GM21526 (cell line): ENCODE data around the gene FERMT3.
"Not testable (repeated sequence)": the region's sequence is repeated elsewhere in the genome, so short reads cannot be mapped to it uniquely, and the experiment has no call there.

ENCODE experiments used
- ATAC-seq: cut with Tn5 transposase; IDR thresholded peaks from one replicate; pipeline ENCODE4 v1.9.1; 2021; ENCODE audit warnings: moderate library complexity; ENCODE audit not compliant: unreplicated experiment, low FRiP score

The FERMT3 gene

DNA sequence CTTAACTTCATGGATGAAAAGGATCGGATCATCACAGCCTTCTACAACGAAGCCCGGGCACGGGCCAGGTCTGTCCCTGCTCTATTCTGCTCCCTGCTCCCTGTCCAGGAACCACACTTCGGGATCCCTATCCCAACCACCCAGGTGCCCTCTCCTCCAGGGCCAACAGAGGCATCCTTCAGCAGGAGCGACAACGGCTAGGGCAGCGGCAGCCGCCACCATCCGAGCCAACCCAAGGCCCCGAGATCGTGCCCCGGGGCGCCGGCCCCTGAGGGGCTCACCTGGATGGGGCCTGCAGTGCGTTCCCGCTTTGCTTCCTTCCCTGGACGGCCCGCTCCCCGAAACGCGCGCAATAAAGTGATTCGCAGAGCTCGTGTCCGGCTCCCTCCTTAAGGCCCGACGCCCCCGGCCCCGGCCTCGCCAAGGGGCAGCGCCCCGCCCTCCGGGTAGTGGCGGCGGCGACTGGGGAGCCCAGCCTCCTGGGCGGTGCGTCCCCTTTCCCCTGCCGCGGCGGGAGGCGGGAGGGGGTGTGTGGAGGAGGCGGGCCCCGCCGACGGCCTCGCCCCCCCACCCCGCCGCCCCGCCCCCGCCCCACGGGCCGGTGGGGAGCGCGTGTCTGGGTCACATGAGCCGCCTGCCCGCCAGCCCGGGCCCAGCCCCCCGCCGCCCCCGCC, 27.5 kb downstream of the FERMT3 start, which contains the start of gene VEGFB:
TSS of gene VEGFB (plus strand) at position 672 of the 674 bp plus-strand sequence. CDS start 250 bp downstream, outside the sequence.
- no peak for ATAC-seq

DNA sequence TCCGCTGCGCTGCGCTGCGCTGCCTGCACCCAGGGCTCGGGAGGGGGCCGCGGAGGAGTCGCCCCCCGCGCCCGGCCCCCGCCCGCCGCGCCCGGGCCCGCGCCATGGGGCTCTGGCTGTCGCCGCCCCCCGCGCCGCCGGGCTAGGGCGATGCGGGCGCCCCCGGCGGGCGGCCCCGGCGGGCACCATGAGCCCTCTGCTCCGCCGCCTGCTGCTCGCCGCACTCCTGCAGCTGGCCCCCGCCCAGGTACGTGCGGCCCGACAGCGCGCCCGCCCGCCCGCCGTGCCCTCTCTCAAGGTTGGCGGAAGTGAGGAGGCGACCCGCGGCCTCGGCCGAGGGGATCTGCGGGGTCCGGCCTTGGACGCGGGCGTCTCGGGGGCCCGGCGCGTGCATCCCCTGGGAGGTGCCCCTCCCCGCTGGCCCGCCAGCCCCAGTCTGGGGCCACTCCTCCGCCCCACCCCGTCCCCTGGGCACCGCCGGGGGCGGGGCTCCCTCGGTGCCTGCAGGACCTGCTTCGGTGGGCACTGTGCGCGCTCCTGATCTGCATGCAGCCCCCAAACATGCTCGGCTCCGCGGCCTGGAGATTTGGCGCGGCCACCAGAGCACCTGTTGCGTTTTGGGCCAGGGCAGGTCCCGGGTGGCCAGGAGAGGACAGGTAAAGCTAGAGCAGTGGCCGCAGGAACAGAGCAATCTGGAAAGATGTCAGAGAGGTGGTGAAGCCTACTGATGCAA, 28.3 kb downstream of the FERMT3 start:
- no peak for ATAC-seq

DNA sequence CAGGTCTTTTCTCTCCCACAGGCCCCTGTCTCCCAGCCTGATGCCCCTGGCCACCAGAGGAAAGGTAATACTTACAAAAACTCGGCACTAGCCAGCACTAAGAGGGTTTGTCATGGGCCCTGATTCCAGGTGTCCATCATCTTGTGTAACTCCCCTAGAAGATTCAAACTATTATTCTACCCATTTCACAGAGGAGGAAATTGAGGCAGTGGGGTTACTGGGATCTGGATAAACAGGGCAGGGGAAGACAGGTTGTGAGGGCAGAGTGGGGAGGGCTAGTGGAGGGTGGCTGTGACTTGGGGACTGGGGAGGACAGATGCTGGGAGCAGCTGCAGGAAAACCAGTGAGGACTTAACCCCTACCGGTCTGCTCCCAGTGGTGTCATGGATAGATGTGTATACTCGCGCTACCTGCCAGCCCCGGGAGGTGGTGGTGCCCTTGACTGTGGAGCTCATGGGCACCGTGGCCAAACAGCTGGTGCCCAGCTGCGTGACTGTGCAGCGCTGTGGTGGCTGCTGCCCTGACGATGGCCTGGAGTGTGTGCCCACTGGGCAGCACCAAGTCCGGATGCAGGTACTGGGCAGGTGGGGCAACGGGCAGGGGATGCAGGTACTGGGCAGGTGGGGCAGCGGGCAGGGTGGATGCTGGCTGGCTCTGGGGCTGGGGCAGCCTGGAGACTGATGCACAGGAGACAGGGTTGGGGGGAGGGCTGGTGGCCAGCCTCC, 29.1 kb downstream of the FERMT3 start:
- ATAC-seq = no peak

DNA sequence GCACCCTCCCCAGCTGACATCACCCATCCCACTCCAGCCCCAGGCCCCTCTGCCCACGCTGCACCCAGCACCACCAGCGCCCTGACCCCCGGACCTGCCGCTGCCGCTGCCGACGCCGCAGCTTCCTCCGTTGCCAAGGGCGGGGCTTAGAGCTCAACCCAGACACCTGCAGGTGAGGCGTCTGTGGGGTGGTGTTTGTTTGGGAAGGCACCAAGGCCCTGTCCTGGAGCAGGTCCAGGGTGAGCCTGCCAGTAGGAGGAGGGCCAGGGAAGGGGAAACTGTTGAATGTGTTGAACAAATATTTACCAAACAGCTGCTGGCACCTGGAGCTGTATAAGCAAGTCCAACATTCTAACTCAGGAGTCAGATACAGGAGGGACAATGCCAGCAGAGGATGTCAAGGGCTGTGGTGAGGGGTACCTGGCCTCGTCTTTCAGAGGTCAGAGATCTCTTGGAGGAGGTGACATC, 31.0 kb downstream of the FERMT3 start:
- ATAC-seq = no peak

DNA sequence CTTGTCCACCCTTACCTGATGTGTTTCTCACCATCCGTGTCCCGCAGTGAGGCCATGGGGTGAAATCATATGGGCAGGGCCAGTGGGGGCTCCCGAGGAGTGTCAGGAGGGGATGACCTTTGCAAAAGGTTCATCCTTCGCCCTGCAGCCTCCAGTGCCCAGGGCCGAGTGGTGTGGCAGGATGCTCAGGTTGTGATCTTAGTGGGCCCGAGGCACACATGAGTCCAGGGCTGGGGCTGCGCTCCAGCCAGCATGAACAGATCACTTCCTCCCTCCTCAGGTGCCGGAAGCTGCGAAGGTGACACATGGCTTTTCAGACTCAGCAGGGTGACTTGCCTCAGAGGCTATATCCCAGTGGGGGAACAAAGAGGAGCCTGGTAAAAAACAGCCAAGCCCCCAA, 31.6 kb downstream of the FERMT3 start:
- no peak for ATAC-seq

DNA sequence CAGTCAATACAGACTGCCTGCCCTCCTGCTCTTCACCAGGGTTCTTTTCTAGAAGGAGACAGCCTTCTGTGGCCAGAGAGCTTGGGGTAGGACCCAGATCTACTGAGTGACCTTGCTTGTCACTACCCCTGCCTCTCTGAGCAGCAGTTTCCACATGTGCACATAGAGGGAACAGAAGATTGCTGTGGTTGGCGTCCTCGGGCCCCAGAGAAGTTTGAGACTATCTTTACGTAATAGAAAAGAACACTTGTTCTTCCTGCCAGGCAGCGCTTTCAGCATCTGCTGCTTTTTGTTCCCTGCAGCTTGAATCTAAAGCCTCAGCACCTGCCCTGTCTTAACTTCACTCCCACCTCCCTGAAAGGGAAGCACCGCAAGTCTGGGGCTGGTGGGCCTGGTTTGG, 32.5 kb downstream of the FERMT3 start:
- no peak for ATAC-seq

DNA sequence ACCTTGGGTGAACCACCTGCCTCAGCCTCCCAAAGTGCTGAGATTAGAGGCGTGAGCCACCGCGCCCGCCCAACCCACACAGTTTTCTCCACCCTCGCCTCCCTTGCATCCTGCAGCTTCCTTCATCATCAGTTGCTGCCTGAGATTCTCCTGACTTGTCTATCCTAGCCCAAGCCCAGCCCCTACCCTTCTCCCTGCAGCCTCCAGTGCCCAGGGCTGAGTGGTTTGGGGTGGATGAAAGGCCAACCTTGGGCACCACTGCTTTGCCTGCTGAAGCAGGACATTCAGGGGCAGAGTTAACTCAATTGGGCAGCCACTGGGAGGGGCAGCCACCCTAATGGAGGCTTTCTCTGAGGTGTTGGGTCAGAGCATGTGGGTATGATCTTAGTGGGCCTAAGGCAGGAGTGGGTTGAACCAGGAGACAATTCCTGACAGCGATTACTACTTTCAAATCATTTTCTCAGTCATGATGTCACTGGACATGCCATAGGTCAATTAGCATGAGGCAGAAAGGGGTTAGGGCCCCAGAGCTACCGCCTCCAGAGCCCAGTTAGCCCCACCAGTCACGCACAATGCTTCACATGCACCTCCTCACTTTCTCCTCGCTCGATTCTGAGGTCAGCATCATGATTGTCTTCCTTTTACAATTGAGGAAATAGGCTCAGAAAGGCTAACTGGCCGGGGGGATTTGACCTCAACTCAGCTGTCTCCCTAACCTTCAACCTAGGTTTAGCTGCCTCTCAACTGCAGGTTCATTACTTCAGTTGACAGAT, 33.3 kb downstream of the FERMT3 start:
- peak; percentile 3 for ATAC-seq

DNA sequence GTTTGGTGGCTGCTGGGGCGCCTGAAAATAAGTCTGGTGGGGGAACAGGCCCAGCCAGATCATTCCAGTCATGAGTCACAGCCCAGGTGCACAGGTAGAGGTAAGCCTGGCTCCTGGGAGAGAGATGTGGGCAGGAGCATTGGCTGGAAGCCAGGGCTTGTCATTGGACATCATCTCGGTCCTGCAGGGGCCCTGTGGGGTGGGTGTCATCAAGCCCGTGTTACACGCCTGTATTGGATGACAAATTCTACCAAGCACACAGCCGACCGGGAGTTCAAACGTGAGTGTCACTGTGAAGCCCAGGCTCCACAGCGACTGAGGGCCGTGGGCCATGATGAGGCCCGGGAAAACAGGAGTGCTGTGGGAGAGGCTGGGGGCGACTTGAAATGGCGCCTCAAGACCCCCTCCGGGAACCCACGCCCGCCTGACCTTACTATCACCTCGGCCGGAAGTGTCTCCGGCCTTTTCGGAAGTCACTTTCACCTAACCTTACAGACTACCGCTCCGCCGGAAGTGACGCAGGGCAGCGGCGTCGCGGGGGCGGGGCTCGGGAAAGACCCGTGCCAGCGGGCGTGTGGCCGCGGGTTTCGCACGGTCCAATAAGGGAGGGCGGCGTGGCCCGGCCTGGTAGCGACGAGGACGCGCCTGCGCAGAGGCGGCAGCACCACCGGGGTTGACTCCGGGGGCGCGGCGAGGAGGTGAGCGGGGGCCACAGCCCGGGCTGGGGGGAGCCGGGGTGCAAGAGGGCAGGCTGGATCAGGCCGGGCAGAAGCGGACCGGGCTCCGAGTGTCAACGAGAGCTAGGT, 34.1 kb downstream of the FERMT3 start, which contains the start of gene FKBP2:
TSS of gene FKBP2 (plus strand) at position 661 of the 806 bp plus-strand sequence. CDS start 1,293 bp downstream, outside the sequence.
- peak; percentile 39 for ATAC-seq

DNA sequence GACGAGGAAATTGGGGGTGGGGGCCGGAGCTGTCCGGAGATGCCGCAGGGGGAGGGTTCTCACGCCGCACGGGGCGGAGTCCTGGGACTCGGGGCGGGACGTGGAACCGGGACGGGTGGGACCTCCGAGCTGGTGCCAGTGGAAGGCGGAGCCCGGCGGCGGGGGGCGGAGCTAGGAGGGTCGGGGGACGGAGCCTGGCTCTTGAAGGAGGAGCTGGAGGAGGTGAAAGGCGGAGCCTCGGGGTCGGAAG, 34.6 kb downstream of the FERMT3 start:
- ATAC-seq = peak; percentile 53

DNA sequence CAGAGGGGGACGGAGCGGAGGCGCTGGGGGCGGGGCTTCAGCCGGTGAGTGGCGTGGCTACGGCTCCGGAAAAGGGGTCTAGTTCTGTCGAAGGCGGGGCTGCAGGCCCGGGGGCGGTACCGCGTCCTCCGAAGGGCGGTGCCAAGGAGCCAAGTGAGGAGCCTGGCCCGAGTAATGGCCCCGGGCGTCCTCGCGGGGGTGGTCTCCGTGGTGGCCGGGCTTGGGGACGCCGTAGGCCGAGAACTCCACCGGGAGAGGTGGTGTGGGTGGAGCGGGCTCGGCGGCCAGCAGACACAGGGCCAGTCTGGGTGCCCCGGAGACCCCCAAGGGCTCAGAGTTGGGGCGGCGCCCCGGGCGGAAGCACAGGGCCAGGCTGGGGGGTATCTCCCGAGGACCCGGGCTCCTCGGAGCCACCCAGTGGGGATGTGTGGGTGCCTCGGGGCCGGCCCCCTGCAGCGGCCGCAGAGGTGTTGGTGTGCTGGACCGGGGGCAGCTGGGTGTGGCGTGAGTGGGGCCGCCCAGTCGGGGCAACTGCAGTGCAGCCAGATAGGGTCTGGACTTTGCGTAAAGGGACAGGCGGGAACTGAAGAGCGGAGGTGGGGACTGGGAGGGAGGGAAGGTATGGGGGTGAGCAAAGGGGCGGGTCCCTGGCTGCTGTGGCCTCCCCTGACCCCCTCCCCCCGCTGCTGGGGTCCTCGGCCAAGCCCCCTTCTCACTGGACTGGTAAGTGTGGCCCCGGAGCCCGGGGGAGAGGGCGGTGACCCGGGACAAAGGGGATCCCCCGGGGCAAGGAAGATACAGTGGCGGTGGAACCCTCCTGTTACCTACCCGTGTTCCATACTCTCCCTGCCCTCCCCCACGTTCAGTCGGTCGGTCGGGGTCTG, 35.2 kb downstream of the FERMT3 start:
- no peak for ATAC-seq

DNA sequence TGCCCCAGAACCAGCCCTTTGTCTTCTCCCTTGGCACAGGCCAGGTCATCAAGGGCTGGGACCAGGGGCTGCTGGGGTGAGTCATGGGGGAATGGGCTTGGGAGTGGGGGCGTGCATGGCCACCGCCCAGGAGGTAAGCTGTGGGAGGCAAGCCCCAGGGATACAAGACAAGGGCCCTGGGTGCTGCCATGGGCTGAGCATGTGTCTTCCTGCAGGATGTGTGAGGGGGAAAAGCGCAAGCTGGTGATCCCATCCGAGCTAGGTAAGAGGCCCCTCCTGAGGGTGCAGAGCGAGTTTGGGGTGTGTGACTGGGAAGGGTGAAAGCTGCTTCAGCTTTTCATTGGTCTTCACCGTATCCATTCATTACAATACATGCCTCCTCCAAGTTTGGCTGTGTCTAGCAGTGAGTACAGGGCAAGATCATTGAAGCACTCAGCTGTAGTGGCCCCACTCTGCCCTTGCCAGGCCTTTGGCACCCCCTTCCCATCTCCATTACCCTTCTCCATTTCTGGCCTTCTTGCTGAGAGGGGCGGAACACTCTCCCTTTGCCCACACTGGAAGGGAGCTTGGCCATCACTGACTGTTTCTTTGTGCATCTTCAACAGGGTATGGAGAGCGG, 36.8 kb downstream of the FERMT3 start:
- ATAC-seq = no peak

DNA sequence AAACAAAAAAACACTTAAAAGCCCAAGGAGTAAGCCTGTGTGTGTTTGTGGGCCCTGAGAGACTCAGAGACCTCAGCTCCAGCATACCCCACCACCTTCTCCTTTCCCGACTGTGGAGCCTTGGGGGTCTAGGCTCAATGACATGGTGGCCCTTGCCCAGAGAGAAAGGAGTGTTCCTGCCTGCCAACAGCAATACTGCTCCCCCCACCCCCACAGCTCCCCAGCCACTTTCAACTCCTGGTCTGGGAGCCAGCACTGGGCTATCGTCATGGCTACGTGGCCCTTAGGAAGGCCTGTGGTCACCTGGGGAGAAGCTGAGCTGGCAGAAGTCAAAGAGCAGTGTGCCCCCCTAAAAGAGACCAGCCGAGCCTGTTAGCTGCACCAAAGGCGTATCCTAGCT, 37.6 kb downstream of the FERMT3 start:
- no peak for ATAC-seq

DNA sequence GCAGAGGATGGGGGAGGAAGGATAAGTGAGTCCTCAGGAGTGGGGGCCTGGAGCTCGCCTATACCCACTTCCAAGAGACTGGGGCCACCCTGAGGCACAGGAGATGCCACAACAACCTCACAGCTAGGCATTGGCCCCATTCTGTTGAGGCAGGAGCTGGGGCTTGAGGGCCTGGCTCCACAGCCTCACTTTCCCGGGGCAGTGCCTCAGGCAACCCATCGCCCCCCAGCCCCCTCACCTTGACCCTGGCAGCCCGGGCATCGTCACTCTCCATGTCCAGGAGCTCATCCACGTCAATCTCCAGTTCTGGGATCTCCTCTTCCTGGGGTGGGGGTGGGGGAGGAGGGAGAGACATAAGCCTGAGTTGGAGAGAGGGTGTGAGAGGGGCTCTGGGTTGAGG, 38.4 kb downstream of the FERMT3 start:
- ATAC-seq = no peak

DNA sequence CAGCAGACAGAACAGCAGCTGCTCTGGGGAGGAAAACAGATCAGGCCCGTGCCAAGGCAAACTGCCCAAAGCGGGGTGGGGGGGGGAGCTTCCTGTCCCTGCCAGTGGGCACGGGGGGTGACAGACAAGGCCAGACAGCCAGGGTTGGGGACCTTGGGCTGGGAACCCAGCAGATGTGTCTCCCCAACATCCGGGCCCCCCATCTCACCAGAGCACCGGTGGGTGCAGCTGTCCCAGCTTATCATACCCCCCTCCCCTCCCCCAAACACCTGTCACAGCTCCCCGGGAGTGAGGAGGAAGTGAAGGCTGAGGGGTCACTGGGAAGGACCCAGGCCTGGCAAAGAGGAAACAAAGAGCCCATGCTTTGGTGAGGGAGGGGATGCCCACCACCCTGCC, 38.9 kb downstream of the FERMT3 start:
- no peak for ATAC-seq

DNA sequence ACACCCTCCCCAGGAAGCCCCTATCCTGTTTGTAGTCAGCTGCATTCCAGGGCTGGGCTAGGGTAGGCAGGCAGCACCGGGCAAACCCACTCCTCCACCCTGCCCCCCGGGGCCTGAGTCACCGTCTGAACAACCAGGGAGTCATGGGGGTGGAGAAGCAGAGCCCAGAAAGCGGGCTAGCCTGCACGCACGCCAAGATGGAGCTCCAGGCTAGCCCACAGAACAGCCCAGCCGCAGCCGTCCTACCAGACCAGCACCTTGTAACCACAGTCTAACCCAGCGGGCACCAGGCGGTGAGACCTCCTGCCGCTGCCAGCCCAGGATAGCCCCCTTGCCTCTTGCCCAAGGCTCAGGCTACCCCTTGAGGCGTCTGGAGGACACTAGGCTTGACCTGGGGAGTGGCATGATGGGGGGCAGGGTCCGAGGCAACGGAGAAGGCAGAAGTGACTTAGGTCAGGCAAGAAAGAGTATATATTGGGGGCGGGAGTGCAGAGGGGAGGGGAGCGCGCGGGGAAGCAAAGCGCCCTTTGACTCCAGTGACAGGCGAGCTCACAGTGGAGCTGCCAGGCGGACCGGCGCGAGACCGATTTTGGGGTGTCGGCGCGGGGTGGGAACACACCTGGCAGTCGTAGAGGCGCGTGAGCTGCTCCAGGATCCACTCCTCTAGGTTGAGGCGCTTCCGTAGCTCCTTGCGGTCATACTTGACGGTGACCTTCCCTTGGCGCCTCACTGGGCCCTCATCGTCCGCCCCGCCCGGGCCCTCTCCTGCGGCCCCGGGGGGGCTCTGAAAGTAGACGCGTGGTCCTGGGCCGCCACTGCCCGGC, 39.5 kb downstream of the FERMT3 start:
- ATAC-seq = no peak

DNA sequence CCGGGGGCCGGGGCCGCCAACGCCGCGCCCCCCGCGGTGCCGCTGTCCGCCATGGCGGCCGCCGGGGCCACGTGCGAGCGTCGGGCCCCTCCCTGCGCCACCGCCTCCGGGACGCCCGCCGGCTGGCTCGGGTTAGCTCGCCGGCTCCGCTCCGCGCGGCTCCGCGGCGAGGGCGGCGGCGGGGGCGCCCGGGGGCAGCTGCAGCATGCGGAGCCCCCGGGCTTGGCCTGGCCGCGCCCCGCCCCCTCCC, 40.0 kb downstream of the FERMT3 start:
- not testable (repeated sequence) for ATAC-seq

DNA sequence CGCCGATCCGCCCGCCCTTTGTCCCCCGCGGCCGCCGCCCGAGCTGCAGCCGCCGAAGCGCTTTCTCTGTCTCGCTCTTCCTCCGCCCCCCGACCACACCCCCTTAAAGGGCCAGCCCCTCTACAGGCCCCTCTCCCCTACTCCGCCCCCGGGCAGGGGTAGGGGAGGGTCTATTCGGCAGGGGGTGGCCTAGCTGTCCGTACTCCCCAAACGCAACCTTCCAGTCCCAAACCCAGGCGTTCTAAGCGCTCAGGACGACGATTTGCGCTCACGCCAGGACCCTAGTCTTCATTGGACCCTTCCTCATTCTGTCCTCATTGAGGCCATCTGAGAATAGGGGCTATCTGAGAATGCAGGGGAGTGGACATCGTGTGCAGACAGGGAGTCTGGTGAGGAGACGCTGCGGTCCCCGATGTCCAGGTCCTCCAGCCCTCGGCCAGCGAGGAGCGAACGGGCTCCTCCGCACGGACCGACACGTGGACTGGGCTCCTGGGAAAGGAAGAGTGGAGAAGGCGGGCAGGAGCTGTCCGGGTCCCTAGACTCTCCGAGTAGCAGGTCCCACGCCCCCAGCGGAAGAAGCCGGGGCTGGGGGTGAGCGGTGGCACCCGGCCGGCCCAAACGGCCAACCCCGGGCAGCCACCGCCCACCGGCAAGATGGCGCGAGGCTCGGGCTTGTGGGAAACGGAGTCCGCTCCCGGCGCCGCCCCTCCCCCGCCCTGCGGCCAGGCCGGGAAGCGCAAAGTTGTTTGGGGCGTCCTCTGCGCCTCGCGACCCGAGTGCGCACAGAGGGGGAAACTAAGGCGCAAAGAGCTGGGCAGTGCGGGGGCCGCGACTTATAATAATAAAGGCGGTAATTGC, 40.6 kb downstream of the FERMT3 start, which contains the start of gene PPP1R14B:
TSS of gene PPP1R14B (minus strand) at position 73 of the 858 bp plus-strand sequence. CDS start 270 bp downstream, outside the sequence.
- ATAC-seq = no peak
